Natural killer cell (primary cell): Measurements from ENCODE around the gene STX10. TPM values are rescaled to one million over a fixed set of nuclear protein-coding genes. Genes with fewer than 3 reads are reported as not detected.

Experiments used
- ATAC-seq, 3 donors: fragments of 150-1000 bp in 2 of 3; fragments of 200-7000 bp in 1 of 3; cut with Tn5 transposase; 1 replicate in 1 of 3; 2 replicates in 2 of 3; pipeline ENCODE4 v1.10.0; 2021; ENCODE audit warnings: mild to moderate bottlenecking in 2 of 3, moderate library complexity in 2 of 3
- DNase-seq, 2 donors: peaks; one replicate each; pipeline versions ENCODE4 v3.0.0 to v3.0.0-alpha.2; 2013 to 2021; ENCODE audit warnings: mixed read lengths in 1 of 2
- H3K27ac ChIP-seq: one replicate; pipeline ENCODE4 v1.5.1; 2013; ENCODE audit warnings: mild to moderate bottlenecking, low read length
- H3K27me3 ChIP-seq: one replicate; pipeline ENCODE4 v1.6.1; 2013; ENCODE audit warnings: low read length; ENCODE audit not compliant: control insufficient read depth, insufficient read depth
- H3K36me3 ChIP-seq: one replicate; pipeline ENCODE4 v1.6.1; 2013; ENCODE audit warnings: low read length; ENCODE audit not compliant: control insufficient read depth, insufficient read depth
- H3K4me1 ChIP-seq: one replicate; pipeline ENCODE4 v1.6.1; 2013; ENCODE audit warnings: low read length; ENCODE audit not compliant: control insufficient read depth, insufficient read depth
- H3K4me3 ChIP-seq: one replicate; pipeline ENCODE4 v1.5.1; 2013; ENCODE audit warnings: low read length
- H3K9me3 ChIP-seq: one replicate; pipeline ENCODE4 v1.6.1; 2013; ENCODE audit warnings: low read length; ENCODE audit not compliant: control insufficient read depth, insufficient read depth
- H3K27ac Mint-ChIP-seq, 2 donors: one replicate each; pipeline ENCODE4 v1.8.0; 2022; ENCODE audit warnings: mild to moderate bottlenecking in 2 of 2, mixed read lengths in 2 of 2, moderate library complexity in 1 of 2
- H3K27me3 Mint-ChIP-seq, 2 donors: one replicate each; pipeline ENCODE4 v1.8.0; 2022; ENCODE audit warnings: low read depth in 2 of 2, mixed read lengths in 2 of 2
- H3K36me3 Mint-ChIP-seq: one replicate; pipeline ENCODE4 v1.8.0; 2022; ENCODE audit warnings: mixed read lengths
- H3K4me1 Mint-ChIP-seq, 2 donors: one replicate each; pipeline ENCODE4 v1.8.0; 2022; ENCODE audit warnings: mixed read lengths in 2 of 2
- H3K4me3 Mint-ChIP-seq: one replicate; pipeline ENCODE4 v1.8.0; 2022; ENCODE audit warnings: mild to moderate bottlenecking, moderate library complexity, mixed read lengths
- H3K9me3 Mint-ChIP-seq, 2 donors: one replicate each; pipeline ENCODE4 v1.8.0; 2022; ENCODE audit warnings: mixed read lengths in 2 of 2
- WGBS: methylation state at CpG from one replicate; pipeline ENCODE4 v1.1.7; 2013; ENCODE audit warnings: missing lambda C conversion rate; ENCODE audit not compliant: insufficient coverage; 5-methylcytosine and 5-hydroxymethylcytosine counted together
- intact Hi-C: fragments of 100-400 bp; cut with micrococcal nuclease; formaldehyde crosslinking; loops from one replicate; pipeline ENCODE4 v1.14.2; 2022
- total RNA-seq, 4 donors: library from RNA; stranded (reverse); fragments of 120-200 nt in 1 of 4; gene quantifications; one replicate each; pipeline versions ENCODE4 v1.2.3 to v1.2.4, GENCODE V29; 2013 to 2022
- TF ChIP-seq, protein P1 (sequence below): fragments of 200-600 bp; IDR thresholded peaks from one replicate; pipeline ENCODE4 v1.8.0; 2022; ENCODE audit warnings: antibody characterized with exemption

Gene STX10
- total RNA-seq, 3 donors from 2014 or later (not counting 1 experiment from before 2014, with no cell fraction given): 39.2 to 46.9 (median 42.0) TPM

DNA sequence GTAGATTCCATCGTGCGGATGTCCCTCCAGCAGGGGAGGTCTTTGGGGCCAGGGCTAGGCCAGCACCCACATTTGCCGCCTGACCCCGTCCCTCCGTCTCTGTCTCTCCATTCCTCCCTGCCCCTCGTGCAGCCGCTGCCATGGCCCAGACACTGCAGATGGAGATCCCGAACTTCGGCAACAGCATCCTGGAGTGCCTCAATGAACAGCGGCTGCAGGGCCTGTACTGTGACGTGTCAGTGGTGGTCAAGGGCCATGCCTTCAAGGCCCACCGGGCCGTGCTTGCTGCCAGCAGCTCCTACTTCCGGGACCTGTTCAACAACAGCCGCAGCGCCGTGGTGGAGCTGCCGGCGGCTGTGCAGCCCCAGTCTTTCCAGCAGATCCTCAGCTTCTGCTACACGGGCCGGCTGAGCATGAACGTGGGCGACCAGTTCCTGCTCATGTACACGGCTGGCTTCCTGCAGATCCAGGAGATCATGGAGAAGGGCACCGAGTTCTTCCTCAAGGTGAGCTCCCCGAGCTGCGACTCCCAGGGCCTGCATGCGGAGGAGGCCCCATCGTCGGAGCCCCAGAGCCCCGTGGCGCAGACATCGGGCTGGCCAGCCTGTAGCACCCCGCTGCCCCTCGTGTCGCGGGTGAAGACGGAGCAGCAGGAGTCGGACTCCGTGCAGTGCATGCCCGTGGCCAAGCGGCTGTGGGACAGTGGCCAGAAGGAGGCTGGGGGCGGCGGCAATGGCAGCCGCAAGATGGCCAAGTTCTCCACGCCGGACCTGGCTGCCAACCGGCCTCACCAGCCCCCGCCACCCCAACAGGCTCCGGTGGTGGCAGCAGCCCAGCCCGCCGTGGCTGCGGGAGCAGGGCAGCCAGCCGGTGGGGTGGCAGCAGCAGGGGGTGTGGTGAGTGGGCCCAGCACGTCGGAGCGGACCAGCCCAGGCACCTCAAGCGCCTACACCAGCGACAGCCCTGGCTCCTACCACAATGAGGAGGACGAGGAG, 14.8 kb downstream of the STX10 start:
- Histone ChIP-seq H3K27me3 (no peaks in the 10 kb centered on the region), H3K36me3 (peaks cover 36% of the 10 kb centered on the region), H3K27ac (no peak overlapping the region), H3K4me3 (no peak overlapping the region), H3K4me1 (peaks cover 20% of the 10 kb centered on the region), H3K9me3 (no peaks in the 10 kb centered on the region)
- ATAC-seq (no peak), DNase-seq (no peak)
- Mint-ChIP-seq H3K9me3 (no peaks in the 10 kb centered on the region), H3K27me3 (no peaks in the 10 kb centered on the region), H3K4me3 (no peak overlapping the region), H3K27ac (no peak overlapping the region), H3K36me3 (no peaks in the 10 kb centered on the region), H3K4me1 (peaks cover 23 to 24% of the 10 kb centered on the region in 2 donors)
- TF ChIP-seq, protein P1, sequence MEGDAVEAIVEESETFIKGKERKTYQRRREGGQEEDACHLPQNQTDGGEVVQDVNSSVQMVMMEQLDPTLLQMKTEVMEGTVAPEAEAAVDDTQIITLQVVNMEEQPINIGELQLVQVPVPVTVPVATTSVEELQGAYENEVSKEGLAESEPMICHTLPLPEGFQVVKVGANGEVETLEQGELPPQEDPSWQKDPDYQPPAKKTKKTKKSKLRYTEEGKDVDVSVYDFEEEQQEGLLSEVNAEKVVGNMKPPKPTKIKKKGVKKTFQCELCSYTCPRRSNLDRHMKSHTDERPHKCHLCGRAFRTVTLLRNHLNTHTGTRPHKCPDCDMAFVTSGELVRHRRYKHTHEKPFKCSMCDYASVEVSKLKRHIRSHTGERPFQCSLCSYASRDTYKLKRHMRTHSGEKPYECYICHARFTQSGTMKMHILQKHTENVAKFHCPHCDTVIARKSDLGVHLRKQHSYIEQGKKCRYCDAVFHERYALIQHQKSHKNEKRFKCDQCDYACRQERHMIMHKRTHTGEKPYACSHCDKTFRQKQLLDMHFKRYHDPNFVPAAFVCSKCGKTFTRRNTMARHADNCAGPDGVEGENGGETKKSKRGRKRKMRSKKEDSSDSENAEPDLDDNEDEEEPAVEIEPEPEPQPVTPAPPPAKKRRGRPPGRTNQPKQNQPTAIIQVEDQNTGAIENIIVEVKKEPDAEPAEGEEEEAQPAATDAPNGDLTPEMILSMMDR: no peak
- intact Hi-C loops: no loop called here
- WGBS: 94% methylated on average over 60 of the region's 60 CpGs

DNA sequence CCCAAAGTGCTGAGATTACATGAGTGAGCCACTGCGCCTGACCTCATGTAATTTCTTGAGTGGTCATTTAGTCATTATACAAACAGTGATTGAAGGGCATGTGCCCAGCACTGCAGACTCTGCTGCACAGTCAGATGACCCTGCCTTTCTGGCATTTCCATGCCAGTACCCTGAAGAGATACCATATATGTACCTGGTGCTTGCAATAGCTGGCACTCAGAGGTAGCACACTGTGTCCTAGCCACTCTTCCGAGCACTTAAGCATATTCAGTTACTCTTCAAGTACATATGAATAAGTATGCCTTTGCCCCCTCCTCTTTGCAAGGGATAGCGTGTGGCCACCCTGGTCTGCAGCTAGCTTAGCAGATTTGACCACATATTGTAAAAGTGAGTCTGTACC, 15.5 kb downstream of the STX10 start:
- H3K9me3 Mint-ChIP-seq: no peaks in the 10 kb centered on the region
- no peak overlapping the region for H3K27ac Mint-ChIP-seq
- H3K27me3 Mint-ChIP-seq: no peaks in the 10 kb centered on the region
- no peak overlapping the region for H3K4me3 Mint-ChIP-seq
- Histone ChIP-seq H3K27me3 (no peaks in the 10 kb centered on the region), H3K36me3 (peaks cover 36% of the 10 kb centered on the region), H3K27ac (no peak overlapping the region), H3K9me3 (no peaks in the 10 kb centered on the region), H3K4me3 (no peak overlapping the region), H3K4me1 (peaks cover 20% of the 10 kb centered on the region)
- DNase-seq (no peak), ATAC-seq (no peak)
- H3K36me3 Mint-ChIP-seq: no peaks in the 10 kb centered on the region
- 92% methylated on average over 3 of the region's 3 CpGs for WGBS
- TF ChIP-seq, protein P1: no peak
- peaks cover 23 to 24% of the 10 kb centered on the region in 2 donors for H3K4me1 Mint-ChIP-seq
- intact Hi-C loops: no loop called here

DNA sequence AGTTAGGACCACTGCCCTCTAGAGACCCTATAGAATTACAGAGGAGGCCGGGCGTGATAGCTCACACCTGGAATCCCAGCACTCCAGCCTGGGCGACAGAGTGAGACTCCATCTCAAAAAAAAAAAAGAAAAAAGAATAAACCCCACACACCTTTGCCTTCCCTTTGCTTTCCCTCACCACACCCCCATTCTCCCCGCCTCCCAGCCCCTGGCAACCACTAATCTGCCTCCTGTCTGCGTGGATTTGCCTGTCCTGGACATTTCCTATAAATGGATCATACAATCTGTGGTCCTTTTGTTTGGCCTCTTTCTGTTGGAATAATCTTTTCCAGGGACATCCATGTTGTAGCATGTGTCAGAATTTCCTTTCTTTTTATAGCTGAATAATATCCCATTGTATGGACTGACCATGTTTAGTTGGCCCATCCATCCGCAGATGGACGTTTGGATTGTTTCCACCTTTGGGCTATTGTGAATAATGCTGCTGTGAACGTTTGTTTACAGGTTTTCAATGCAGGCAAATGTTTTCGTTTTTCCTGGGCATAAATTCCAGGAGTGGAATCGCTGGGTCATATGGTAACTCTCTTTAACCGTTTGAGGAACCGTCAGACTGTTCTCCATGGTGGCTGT, 16.8 kb downstream of the STX10 start:
- Mint-ChIP-seq H3K27me3 (no peaks in the 10 kb centered on the region), H3K4me3 (peak overlapping the region; percentile 79), H3K9me3 (no peaks in the 10 kb centered on the region), H3K36me3 (no peaks in the 10 kb centered on the region), H3K27ac (peak overlapping the region; percentile 86 to 91), H3K4me1 (peaks cover 23 to 24% of the 10 kb centered on the region in 2 donors)
- TF ChIP-seq, protein P1: no peak
- H3K36me3 ChIP-seq: peaks cover 30% of the 10 kb centered on the region
- intact Hi-C loops: no loop called here
- no peak overlapping the region for H3K27ac ChIP-seq
- peaks cover 20% of the 10 kb centered on the region for H3K4me1 ChIP-seq
- no peaks in the 10 kb centered on the region for H3K9me3 ChIP-seq
- no peak for ATAC-seq
- no peaks in the 10 kb centered on the region for H3K27me3 ChIP-seq
- WGBS: 93% methylated on average over 12 of the region's 12 CpGs
- H3K4me3 ChIP-seq: no peak overlapping the region
- DNase-seq: no peak
